Measurements from ENCODE around the gene LRP5.

Gene LRP5

DNA sequence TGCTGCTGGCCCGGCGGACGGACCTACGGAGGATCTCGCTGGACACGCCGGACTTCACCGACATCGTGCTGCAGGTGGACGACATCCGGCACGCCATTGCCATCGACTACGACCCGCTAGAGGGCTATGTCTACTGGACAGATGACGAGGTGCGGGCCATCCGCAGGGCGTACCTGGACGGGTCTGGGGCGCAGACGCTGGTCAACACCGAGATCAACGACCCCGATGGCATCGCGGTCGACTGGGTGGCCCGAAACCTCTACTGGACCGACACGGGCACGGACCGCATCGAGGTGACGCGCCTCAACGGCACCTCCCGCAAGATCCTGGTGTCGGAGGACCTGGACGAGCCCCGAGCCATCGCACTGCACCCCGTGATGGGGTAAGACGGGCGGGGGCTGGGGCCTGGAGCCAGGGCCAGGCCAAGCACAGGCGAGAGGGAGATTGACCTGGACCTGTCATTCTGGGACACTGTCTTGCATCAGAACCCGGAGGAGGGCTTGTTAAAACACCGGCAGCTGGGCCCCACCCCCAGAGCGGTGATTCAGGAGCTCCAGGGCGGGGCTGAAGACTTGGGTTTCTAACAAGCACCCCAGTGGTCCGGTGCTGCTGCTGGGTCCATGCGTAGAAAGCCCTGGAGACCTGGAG lies 74.1 kb downstream of the LRP5 start:
- H3K27ac ChIP-seq: peak overlapping the region; percentile 19; the same call in 1 of the 2 replicates
- CTCF ChIA-PET: interaction anchor here (0.5 to 0.9 kb wide), 3 partner anchors 21 to 138 kb away, joined by 3 to 4 read pairs (median 3); no protein-coding TSS in a partner anchor
- POLR2A ChIA-PET (ENCODE audit: low non-redundant PET): no interaction called here
- peak; percentile 41 for DNase-seq (ENCODE audit: low spot score)
- TF ChIP-seq, protein P1, sequence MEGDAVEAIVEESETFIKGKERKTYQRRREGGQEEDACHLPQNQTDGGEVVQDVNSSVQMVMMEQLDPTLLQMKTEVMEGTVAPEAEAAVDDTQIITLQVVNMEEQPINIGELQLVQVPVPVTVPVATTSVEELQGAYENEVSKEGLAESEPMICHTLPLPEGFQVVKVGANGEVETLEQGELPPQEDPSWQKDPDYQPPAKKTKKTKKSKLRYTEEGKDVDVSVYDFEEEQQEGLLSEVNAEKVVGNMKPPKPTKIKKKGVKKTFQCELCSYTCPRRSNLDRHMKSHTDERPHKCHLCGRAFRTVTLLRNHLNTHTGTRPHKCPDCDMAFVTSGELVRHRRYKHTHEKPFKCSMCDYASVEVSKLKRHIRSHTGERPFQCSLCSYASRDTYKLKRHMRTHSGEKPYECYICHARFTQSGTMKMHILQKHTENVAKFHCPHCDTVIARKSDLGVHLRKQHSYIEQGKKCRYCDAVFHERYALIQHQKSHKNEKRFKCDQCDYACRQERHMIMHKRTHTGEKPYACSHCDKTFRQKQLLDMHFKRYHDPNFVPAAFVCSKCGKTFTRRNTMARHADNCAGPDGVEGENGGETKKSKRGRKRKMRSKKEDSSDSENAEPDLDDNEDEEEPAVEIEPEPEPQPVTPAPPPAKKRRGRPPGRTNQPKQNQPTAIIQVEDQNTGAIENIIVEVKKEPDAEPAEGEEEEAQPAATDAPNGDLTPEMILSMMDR (conservative IDR thresholded peaks at IDR 0.05; ENCODE audit: low read depth): no peak

DNA sequence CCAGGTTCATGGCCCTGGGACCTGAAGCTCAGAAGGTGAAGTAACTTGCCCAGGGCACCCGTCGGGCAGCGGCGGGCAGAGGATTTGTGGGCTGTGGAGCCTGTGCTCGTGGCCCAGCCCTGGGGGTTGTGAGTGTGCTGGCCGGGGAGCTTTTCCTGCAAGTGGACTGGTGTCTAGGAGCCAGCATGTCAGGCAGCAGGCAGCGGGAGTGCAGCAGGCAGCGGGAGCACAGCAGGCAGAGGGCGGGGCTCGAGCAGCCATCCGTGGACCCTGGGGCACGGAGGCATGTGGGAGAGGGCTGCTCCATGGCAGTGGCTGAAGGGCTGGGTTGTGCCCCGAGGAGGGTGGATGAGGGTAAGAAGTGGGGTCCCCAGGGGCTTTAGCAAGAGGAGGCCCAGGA lies 75.4 kb downstream of the LRP5 start:
- POLR2A ChIA-PET (ENCODE audit: low non-redundant PET): no interaction called here
- no peak for DNase-seq (ENCODE audit: low spot score)
- CTCF ChIA-PET: interaction anchor here (1.0 kb wide), 1 partner anchor 130 kb away, joined by 3 read pairs; no protein-coding TSS in a partner anchor
- H3K27ac ChIP-seq: peak overlapping the region; percentile 19; the same call in 1 of the 2 replicates
- TF ChIP-seq, protein P1 (conservative IDR thresholded peaks at IDR 0.05; ENCODE audit: low read depth): no peak

DNA sequence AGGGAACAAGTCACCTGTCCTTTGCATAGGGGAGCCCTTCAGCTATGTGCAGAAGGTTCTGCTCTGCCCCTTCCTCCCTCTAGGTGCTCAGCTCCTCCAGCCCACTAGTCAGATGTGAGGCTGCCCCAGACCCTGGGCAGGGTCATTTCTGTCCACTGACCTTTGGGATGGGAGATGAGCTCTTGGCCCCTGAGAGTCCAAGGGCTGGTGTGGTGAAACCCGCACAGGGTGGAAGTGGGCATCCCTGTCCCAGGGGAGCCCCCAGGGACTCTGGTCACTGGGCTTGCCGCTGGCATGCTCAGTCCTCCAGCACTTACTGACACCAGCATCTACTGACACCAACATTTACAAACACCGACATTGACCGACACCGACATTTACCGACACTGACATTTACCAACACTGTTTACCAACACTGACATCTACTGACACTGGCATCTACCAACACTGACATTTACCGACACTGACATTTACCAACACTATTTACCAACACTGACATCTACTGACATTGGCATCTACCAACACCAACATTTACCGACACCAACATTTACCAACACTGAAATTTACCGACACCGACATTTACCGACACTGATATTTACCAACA lies 76.3 kb downstream of the LRP5 start:
- no peak overlapping the region for H3K27ac ChIP-seq
- POLR2A ChIA-PET (ENCODE audit: low non-redundant PET): no interaction called here
- CTCF ChIA-PET: interaction anchor here (1.0 kb wide), 1 partner anchor 131 kb away, joined by 3 read pairs; no protein-coding TSS in a partner anchor
- TF ChIP-seq, protein P1 (conservative IDR thresholded peaks at IDR 0.05; ENCODE audit: low read depth): no peak
- no peak for DNase-seq (ENCODE audit: low spot score)

DNA sequence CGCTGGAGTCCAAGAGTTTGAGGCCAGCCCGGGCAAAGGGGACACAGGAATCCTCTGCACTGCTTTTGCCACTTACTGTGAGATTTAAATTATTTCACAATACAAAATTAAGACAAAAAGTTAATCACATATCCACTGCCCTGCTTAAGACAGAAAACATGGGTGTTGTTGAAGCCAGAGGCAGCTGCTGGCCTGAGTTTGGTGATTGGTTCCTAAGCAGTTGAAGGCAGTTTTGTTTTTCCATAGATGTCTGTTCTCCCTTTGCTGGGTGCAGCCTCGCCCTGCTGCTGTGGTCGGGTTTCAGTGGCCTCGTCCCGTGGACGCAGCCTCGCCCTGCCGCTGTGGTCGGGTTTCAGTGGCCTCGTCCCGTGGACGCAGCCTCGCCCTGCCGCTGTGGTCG lies 77.9 kb downstream of the LRP5 start:
- TF ChIP-seq, protein P1 (conservative IDR thresholded peaks at IDR 0.05; ENCODE audit: low read depth): no peak
- no peak for DNase-seq (ENCODE audit: low spot score)
- CTCF ChIA-PET: no interaction called here
- no peak overlapping the region for H3K27ac ChIP-seq
- POLR2A ChIA-PET (ENCODE audit: low non-redundant PET): no interaction called here

DNA sequence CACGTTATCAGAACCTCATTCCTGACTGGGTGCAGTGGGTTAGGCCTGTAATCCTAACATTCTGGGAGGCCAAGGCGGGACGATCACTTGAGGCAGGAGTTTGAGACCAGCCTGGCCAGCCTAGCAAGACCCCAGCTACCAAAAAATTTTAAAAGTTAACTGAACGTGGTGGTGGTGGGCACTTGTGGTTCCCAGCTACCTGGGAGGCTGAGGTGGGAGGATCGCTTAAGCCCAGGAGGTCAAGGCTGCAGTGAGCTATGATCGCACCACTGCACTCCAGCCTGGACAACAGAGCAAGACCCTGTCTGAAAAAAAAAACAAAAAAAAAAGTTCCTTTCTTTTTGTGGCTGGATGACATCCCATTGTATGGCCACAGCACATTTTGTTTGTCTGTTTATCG lies 80.4 kb downstream of the LRP5 start:
- H3K27ac ChIP-seq: no peak overlapping the region
- no peak for DNase-seq (ENCODE audit: low spot score)
- CTCF ChIA-PET: no interaction called here
- POLR2A ChIA-PET (ENCODE audit: low non-redundant PET): no interaction called here
- TF ChIP-seq, protein P1 (conservative IDR thresholded peaks at IDR 0.05; ENCODE audit: low read depth): no peak

DNA sequence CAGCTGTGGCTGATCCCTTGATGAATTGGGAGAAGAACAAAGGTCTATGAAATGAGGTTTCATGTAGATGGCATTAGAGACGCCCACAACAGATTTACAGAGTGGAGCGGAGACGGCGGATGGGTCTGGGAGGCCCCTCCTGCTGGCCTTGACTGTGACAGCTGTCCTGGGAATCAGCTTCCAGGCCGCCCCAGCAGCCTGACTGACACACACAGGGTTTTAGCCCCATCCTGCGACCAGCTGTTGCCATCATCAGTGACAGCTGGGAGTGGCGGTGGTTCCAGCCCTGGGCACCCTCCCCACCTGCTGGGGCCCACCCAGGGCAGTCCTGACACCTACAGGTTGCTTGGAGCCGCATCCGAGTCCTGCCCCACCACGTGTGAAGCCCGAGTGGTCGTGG lies 84.1 kb downstream of the LRP5 start:
- no peak overlapping the region for H3K27ac ChIP-seq
- ChIA-PET POLR2A (ENCODE audit: low non-redundant PET) (no interaction called here), CTCF (interaction anchor here (0.5 to 0.6 kb wide), 2 partner anchors 14 to 16 kb away, joined by 3 read pairs; no protein-coding TSS in a partner anchor)
- TF ChIP-seq, protein P1 (conservative IDR thresholded peaks at IDR 0.05; ENCODE audit: low read depth): no peak
- DNase-seq (ENCODE audit: low spot score): no peak

Data from RWPE1 (cell line).